OCI-LY1 (cell line): ENCODE results near the gene SCYL3.

Experiments used
- EZH2 ChIP-seq: fragments of 200-600 bp; sonication (generic), shearing (Covaris generic); IDR thresholded peaks from 2 replicates; pipeline ENCODE4 v1.8.0; 2017; ENCODE audit warnings: borderline replicate concordance, mixed run types, mild to moderate bottlenecking, antibody characterized with exemption, low read length, moderate library complexity, mixed read lengths
- TF ChIP-seq, protein P1 (sequence below): fragments of 200-600 bp; sonication (generic), shearing (Covaris generic); IDR thresholded peaks from 2 replicates; pipeline ENCODE4 v1.5.1; 2017; ENCODE audit warnings: mild to moderate bottlenecking, antibody characterized with exemption, low read length, moderate library complexity, mixed read lengths

DNA sequence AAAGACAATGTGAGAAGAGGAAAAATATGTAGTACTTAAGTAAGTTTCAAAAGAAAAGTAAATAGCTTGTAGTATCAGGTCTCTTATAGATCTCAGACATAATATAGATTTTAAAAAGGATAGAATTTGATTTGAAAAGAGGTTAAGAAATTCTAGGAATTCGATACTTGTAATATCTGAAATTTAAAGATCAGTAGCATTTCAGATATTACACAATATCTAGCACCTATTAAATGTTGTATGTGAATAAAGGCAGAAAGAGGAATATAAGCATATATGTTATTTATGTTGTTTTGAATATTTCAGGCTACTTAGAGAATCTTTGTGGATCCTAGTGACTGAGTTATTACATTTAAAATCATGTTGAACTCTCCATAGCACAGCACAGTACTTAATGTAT is 64.0 kb downstream of the SCYL3 start:
- TF ChIP-seq, protein P1, sequence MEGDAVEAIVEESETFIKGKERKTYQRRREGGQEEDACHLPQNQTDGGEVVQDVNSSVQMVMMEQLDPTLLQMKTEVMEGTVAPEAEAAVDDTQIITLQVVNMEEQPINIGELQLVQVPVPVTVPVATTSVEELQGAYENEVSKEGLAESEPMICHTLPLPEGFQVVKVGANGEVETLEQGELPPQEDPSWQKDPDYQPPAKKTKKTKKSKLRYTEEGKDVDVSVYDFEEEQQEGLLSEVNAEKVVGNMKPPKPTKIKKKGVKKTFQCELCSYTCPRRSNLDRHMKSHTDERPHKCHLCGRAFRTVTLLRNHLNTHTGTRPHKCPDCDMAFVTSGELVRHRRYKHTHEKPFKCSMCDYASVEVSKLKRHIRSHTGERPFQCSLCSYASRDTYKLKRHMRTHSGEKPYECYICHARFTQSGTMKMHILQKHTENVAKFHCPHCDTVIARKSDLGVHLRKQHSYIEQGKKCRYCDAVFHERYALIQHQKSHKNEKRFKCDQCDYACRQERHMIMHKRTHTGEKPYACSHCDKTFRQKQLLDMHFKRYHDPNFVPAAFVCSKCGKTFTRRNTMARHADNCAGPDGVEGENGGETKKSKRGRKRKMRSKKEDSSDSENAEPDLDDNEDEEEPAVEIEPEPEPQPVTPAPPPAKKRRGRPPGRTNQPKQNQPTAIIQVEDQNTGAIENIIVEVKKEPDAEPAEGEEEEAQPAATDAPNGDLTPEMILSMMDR = no peak
- TF ChIP-seq EZH2 = no peak
